DND-41 (cell line): Measurements from ENCODE around the gene CD69.

Source experiments
- EZH2 ChIP-seq: IDR thresholded peaks from 3 replicates; pipeline ENCODE4 v1.6.1; 2012; ENCODE audit warnings: borderline replicate concordance, low read depth, mild to moderate bottlenecking, moderate library complexity, low read length, inconsistent platforms; ENCODE audit not compliant: severe bottlenecking
- TF ChIP-seq, protein P1 (sequence below): IDR thresholded peaks from 2 replicates; pipeline ENCODE4 v1.5.1; 2012; ENCODE audit warnings: borderline replicate concordance, low read length, moderate library complexity, mild to moderate bottlenecking; ENCODE audit not compliant: poor library complexity, severe bottlenecking; ENCODE audit errors: extremely low read depth

DNA sequence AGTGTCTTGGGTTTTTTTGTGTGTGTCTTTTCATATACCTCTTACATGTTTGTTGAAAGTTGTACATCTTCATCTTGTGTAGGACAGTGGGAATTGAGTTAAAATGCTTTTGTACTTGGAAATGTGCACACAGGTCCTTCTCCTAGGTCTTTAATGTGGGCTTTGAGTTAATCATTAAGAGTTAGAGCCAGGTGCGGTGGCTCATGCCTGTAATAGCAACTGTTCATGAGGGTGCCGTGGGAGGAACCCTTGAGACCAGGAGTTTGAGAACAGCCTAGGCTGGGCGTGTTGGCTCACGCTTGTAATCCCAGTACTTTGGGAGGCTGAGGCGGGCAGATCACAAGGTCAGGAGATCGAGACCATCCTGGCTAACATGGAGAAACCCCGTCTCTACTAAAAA lies 41.7 kb downstream of the CD69 start:
- TF ChIP-seq, protein P1, sequence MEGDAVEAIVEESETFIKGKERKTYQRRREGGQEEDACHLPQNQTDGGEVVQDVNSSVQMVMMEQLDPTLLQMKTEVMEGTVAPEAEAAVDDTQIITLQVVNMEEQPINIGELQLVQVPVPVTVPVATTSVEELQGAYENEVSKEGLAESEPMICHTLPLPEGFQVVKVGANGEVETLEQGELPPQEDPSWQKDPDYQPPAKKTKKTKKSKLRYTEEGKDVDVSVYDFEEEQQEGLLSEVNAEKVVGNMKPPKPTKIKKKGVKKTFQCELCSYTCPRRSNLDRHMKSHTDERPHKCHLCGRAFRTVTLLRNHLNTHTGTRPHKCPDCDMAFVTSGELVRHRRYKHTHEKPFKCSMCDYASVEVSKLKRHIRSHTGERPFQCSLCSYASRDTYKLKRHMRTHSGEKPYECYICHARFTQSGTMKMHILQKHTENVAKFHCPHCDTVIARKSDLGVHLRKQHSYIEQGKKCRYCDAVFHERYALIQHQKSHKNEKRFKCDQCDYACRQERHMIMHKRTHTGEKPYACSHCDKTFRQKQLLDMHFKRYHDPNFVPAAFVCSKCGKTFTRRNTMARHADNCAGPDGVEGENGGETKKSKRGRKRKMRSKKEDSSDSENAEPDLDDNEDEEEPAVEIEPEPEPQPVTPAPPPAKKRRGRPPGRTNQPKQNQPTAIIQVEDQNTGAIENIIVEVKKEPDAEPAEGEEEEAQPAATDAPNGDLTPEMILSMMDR: no peak
- no peak for TF ChIP-seq EZH2
